Adrenal gland (tissue), 12 donors: ENCODE measurements around the gene UNC45A. TPM values are rescaled to one million over a fixed set of nuclear protein-coding genes. Genes with fewer than 3 reads are reported as not detected.

Source experiments
- DNase-seq, 7 donors: peaks; one replicate each; pipeline ENCODE4 v3.0.0-alpha.2; 2019 to 2020
- H3K27ac ChIP-seq, 5 donors: fragments of 200-600 bp; sonication (generic) in 4 of 5; 1 replicate in 3 of 5; 2 replicates in 2 of 5; pipeline versions ENCODE4 v1.5.1 to v1.8.0; 2016 to 2020; ENCODE audit warnings: mild to moderate bottlenecking in 1 of 5
- H3K27me3 ChIP-seq: fragments of 200-600 bp; 2 replicates; pipeline ENCODE4 v1.8.0; 2021
- H3K36me3 ChIP-seq, 2 donors: fragments of 200-600 bp; replicated peaks in 1 of 2; 1 replicate in 1 of 2; 2 replicates in 1 of 2; pipeline versions ENCODE4 v1.5.1 to v1.8.0; 2018 to 2022
- H3K4me1 ChIP-seq, 2 donors: fragments of 200-600 bp; replicated peaks in 1 of 2; 1 replicate in 1 of 2; 2 replicates in 1 of 2; pipeline versions ENCODE4 v1.5.1 to v1.8.0; 2018 to 2021
- H3K4me3 ChIP-seq, 4 donors: fragments of 200-600 bp; sonication (generic) in 3 of 4; one replicate each; pipeline ENCODE4 v1.5.1; 2016 to 2018
- H3K9me3 ChIP-seq, 3 donors: fragments of 200-600 bp; sonication (generic) in 1 of 3; replicated peaks in 1 of 3; 1 replicate in 2 of 3; 2 replicates in 1 of 3; pipeline versions ENCODE4 v1.5.1 to v1.8.0; 2016 to 2021
- CTCF ChIP-seq, 6 experiments: fragments of 450-650 bp in 4 of 6; fragments of 200-600 bp in 2 of 6; sonication (generic) in 1 of 6; IDR thresholded peaks; 1 replicate in 5 of 6; 2 replicates in 1 of 6; pipeline versions ENCODE4 v1.5.1 to v1.8.0; 2016 to 2021; ENCODE audit warnings: antibody characterized with exemption in 6 of 6, mild to moderate bottlenecking in 2 of 6, moderate library complexity in 1 of 6
- POLR2A ChIP-seq, 2 donors: fragments of 450-650 bp; IDR thresholded peaks; one replicate each; pipeline ENCODE4 v1.6.1; 2017; ENCODE audit warnings: antibody characterized with exemption in 2 of 2, mild to moderate bottlenecking in 2 of 2, moderate library complexity in 1 of 2
- WGBS, 4 donors: extraction: QIAGEN DNeasy Blood & Tissue Kit in 2 of 4; methylation state at CpG; one replicate each; pipeline versions ENCODE4 v1.1.5 to v1.1.7; 2013 to 2017; 5-methylcytosine and 5-hydroxymethylcytosine counted together
- intact Hi-C, 2 donors: fragments of 100-400 bp; cut with DNase I; formaldehyde crosslinking; loops; one replicate each; pipeline versions ENCODE4 v1.14.1 to v1.15.0; 2022 to 2023
- polyA plus RNA-seq, 3 donors: library from polyadenylated mRNA; stranded (reverse); fragments of 200-250 nt in 2 of 3; fragments of 350-450 nt in 1 of 3; fragmentation: Illumina TruSeq in 1 of 3; extraction: RNeasy Lipid Tissue Mini Kit (QIAGEN cat#74804) in 1 of 3; gene quantifications; one replicate each; pipeline ENCODE4 v1.2.3, GENCODE V29; 2013 to 2014
- total RNA-seq, 9 donors: library from RNA; depleted of rRNA in 4 of 9; stranded (reverse); fragments of >200 nt in 4 of 9; fragments of 120-200 nt in 1 of 9; fragmentation: NEBNext Ultra II Directional in 1 of 9; extraction: Animal tissue kit (Norgen Biotek cat#: 25700) in 1 of 9; gene quantifications; one replicate each; pipeline versions ENCODE4 v1.1.0 to v1.2.4, GENCODE V29; 2013 to 2023
- donor health status: healthy with polysubstance abuse.
- donor health status: Bipolar disorder and iron deficiency.
- donor health status: DM: yes; HTN: yes; CAD: no.
- donor health status: DM: no; HTN: no; CAD: no.
- donor health status: DM: no; HTN: no; CAD: no.
- donor health status: DM: yes; HTN: yes; CAD: no.

Gene UNC45A
- total and polyA plus RNA-seq, 12 donors = 28.1 to 114 (median 64.7) TPM

- Histone ChIP-seq H3K27me3 (no peaks in the 10 kb centered on the region), H3K9me3 (no peaks in the 10 kb centered on the region), H3K27ac (no peak overlapping the region), H3K4me3 (no peak overlapping the region), H3K36me3 (no peaks in the 10 kb centered on the region), H3K4me1 (no peaks in the 10 kb centered on the region)
- TF ChIP-seq POLR2A (IDR thresholded peaks at IDR 0.05) (no peak), CTCF (IDR thresholded peaks at IDR 0.05) (no peak)
- intact Hi-C loops = no loop called here
- DNase-seq = no peak
- WGBS, 4 donors = 90 to 96% (median 92%) methylated on average over 5 of the region's 5 CpGs
Measured at GRCh38 chr15:90982135-90982534, 47.0 kb downstream of the UNC45A start.

- intact Hi-C loops = no loop called here
- Histone ChIP-seq H3K27ac (no peak overlapping the region), H3K4me1 (no peaks in the 10 kb centered on the region), H3K36me3 (no peaks in the 10 kb centered on the region), H3K27me3 (no peaks in the 10 kb centered on the region), H3K9me3 (no peaks in the 10 kb centered on the region), H3K4me3 (no peak overlapping the region)
- DNase-seq = no peak
- TF ChIP-seq CTCF (IDR thresholded peaks at IDR 0.05) (no peak), POLR2A (IDR thresholded peaks at IDR 0.05) (no peak)
- 85 to 92% (median 88%) methylated on average over 11 of the region's 11 CpGs for WGBS, 4 donors
Measured at GRCh38 chr15:90986790-90987507, 51.9 kb downstream of the UNC45A start.

- TF ChIP-seq CTCF (IDR thresholded peaks at IDR 0.05) = no peak
- Histone ChIP-seq H3K27ac (no peak overlapping the region), H3K4me1 (no peaks in the 10 kb centered on the region), H3K36me3 (no peaks in the 10 kb centered on the region), H3K4me3 (no peak overlapping the region), H3K27me3 (no peaks in the 10 kb centered on the region), H3K9me3 (no peaks in the 10 kb centered on the region)
- intact Hi-C loops = no loop called here
- no peak for DNase-seq
- WGBS, 4 donors = 80 to 81% (median 81%) methylated on average over 7 of the region's 7 CpGs
Measured at GRCh38 chr15:90987561-90988141, 52.6 kb downstream of the UNC45A start.

GRCh38 chr15:90988296-90988695, 53.2 kb downstream of the UNC45A start:
- intact Hi-C loops = no loop called here
- no peak for TF ChIP-seq CTCF (IDR thresholded peaks at IDR 0.05)
- no peak for TF ChIP-seq POLR2A (IDR thresholded peaks at IDR 0.05)
- 53 to 70% (median 57%) methylated on average over 6 of the region's 6 CpGs for WGBS, 4 donors

More at GRCh38 chr15:90988296-90988695, 53.2 kb downstream of the UNC45A start:
- no peaks in the 10 kb centered on the region for H3K27me3 ChIP-seq
- no peak for DNase-seq
- peaks cover 0 to 2% of the 10 kb centered on the region in 2 donors for H3K4me1 ChIP-seq
- H3K9me3 ChIP-seq = no peaks in the 10 kb centered on the region
- H3K4me3 ChIP-seq = no peak overlapping the region
- no peaks in the 10 kb centered on the region for H3K36me3 ChIP-seq
- no peak overlapping the region for H3K27ac ChIP-seq
